HG03159 (cell line): ENCODE data around the gene PPM1F.
"Not testable (repeated sequence)": the region's sequence is repeated elsewhere in the genome, so short reads cannot be mapped to it uniquely, and the experiment has no call there.

ENCODE experiments used
- ATAC-seq: cut with Tn5 transposase; IDR thresholded peaks from one replicate; pipeline ENCODE4 v1.9.1; 2021; ENCODE audit warnings: mild to moderate bottlenecking, moderate library complexity; ENCODE audit not compliant: unreplicated experiment

Gene PPM1F

DNA sequence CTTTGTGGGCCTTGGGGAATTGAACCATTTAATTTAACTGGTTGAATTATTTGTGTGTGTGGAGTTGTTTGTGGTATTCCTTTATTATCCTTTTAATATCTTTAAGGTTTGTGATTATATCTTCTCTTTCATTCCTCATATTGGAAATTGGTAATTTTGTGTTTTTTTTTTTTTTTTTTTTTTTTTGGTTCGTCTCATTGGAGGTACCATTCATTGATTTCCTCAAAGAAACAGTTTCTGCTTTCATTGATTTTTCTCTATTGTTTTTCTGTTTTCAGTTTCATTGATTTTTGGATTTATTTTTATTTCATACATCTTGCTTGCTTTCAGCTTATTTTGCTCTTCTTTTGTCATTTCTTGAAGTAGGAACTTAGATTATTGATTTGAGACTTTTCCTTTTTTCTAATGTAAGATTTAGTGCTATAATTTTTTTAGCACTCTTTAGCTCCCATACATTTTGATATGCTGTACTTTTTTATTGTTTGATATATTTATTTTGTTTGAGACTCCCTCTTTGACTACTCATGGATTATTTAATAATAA lies 54.2 kb downstream of the PPM1F start:
- ATAC-seq = no peak

- ATAC-seq = no peak
These were observed 55.6 kb downstream of the PPM1F start for GRCh38 chr22:21896951-21897513.

DNA sequence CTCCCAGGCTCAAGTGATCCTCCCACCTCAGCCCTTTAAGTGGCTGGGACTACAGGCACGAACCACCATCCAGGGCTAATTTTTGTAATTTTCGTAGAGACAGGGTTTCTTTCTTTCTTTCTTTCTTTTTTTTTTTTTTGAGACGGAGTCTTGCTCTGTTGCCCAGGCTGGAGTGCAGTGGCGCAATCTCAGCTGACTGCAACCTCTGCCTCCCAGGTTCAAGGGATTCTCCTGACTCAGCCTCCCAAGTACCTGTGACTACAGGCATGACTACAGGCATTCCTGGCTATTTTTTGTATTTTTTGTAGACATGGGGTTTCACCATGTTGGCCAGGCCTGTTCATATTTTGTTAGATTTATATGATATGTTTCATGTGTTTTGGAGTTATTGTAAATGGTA lies 56.4 kb downstream of the PPM1F start:
- not testable (repeated sequence) for ATAC-seq

GRCh38 chr22:21894799-21895198 lies 57.8 kb downstream of the PPM1F start:
- no peak for ATAC-seq

DNA sequence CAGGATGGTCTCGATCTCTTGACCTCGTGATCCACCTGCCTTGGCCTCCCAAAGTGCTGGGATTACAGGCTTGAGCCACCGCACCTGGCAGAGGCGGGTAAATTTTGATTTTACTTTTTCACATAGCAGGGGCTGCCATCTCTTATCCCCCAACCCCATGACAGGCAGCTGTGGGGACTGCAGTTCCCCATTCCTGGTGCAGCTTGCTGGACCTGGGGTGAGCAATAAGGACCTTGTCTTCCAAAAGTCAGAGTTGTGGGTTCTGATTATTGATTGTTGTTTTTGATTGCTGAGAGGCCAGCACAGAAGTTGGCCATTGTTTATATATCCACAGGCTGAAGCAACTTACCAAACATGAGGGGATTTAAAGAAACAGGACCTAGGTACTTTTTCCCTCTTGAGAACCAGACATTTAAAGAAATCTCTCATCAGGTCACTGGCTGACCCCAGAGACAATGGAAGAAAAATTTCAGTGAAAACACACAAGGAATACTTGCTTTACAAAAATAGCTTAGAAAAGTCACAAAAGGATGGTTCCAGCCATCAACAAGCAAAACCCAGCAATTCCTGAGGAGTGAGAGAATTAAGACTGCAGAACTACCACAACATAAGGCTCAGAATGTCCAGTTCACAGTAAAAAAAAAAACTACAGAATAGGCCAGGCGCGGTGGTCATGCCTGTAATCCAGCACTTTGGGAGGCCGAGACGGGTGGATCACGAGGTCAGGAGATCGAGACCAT lies 63.2 kb downstream of the PPM1F start:
- ATAC-seq = no peak

- no peak for ATAC-seq
These were observed 64.8 kb downstream of the PPM1F start for GRCh38 chr22:21887841-21888240.

DNA sequence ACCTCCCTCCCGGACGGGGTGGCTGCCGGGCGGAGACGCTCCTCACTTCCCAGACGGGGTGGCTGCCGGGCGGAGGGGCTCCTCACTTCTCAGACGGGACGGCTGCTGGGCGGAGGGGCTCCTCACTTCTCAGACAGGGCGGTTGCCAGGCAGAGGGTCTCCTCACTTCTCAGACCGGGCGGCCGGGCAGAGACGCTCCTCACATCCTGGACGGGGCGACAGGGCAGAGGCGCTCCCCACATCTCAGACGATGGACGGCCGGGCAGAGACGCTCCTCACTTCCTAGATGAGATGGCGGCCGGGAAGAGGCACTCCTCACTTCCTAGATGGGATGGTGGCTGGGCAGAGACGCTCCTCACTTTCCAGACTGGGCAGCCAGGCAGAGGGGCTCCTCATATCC lies 68.7 kb downstream of the PPM1F start:
- ATAC-seq = not testable (repeated sequence)

DNA sequence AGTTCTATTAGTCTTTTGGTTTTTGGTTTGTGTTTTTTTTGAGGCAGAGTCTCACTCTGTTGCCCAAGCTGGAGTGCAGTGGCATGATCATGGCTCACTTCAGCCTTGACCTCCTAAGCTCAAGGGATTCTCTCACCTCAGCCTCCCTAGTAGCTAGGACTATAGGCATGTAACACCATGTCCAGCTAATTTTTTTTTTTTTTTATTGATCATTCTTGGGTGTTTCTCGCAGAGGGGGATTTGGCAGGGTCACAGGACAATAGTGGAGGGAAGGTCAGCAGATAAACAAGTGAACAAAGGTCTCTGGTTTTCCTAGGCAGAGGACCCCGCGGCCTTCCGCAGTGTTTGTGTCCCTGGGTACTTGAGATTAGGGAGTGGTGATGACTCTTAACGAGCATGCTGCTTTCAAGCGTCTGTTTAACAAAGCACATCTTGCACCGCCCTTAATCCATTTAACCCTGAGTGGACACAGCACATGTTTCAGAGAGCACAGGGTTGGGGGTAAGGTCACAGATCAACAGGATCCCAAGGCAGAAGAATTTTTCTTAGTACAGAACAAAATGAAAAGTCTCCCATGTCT lies 69.8 kb downstream of the PPM1F start:
- not testable (repeated sequence) for ATAC-seq

DNA sequence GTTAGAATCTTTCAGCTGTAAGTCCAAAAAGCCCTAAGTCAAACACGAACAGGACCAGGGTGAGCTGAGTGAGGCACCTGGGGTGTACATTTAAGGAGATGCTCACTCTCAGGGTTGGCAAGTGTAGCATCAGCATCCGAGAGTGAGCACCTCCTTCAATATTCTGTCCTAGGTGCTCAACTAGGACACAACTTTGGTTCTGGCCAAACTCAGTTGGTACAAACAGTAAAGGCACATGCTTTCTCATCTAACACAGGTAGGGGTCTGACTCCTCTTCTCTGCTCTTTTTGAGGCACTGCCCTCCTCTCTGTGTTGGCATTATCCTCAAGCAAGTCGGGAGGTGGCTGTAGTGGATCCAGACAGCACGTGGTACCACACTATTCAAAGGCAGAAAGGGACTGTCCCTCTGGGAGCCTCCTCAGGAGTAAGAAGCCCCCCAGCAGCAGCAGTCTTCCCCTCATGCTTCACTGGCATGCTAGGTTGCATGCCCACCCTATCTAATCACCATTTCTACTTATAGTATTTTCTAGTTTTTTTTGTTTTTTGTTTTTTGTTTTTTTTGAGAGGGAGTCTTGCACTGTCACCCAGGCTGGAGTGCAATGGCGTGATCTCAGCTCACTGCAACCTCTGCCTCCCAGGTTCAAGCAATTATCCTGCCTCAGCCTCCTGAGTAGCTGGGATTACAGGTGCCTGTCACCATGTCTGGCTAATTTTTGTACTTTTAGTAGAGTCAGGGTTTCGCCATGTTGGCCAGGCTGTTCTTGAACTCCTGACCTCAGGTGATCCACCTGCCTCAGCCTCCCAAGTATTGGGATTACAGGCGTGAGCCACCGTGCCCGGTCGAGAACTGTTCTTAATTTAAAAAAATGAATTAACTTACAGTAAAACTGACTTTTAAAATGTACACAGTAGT lies 70.6 kb downstream of the PPM1F start:
- ATAC-seq = no peak

- no peak for ATAC-seq
These were observed 76.0 kb downstream of the PPM1F start for GRCh38 chr22:21876486-21877176.

- ATAC-seq = not testable (repeated sequence)
These were observed 77.7 kb downstream of the PPM1F start for GRCh38 chr22:21874953-21875352.

GRCh38 chr22:21873619-21874018 lies 79.0 kb downstream of the PPM1F start:
- no peak for ATAC-seq

- ATAC-seq = not testable (repeated sequence)
These were observed 79.9 kb downstream of the PPM1F start for GRCh38 chr22:21872741-21873140.
